ENCODE results near the gene CEP192.

- TF ChIP-seq, protein P1, sequence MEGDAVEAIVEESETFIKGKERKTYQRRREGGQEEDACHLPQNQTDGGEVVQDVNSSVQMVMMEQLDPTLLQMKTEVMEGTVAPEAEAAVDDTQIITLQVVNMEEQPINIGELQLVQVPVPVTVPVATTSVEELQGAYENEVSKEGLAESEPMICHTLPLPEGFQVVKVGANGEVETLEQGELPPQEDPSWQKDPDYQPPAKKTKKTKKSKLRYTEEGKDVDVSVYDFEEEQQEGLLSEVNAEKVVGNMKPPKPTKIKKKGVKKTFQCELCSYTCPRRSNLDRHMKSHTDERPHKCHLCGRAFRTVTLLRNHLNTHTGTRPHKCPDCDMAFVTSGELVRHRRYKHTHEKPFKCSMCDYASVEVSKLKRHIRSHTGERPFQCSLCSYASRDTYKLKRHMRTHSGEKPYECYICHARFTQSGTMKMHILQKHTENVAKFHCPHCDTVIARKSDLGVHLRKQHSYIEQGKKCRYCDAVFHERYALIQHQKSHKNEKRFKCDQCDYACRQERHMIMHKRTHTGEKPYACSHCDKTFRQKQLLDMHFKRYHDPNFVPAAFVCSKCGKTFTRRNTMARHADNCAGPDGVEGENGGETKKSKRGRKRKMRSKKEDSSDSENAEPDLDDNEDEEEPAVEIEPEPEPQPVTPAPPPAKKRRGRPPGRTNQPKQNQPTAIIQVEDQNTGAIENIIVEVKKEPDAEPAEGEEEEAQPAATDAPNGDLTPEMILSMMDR (IDR thresholded peaks at IDR 0.05; ENCODE audit: insufficient read depth, low read length): no peak
- TF ChIP-seq POLR2AphosphoS5 (IDR thresholded peaks at IDR 0.05; ENCODE audit: low read depth) (no peak), SPI1 (IDR thresholded peaks at IDR 0.05; ENCODE audit: borderline replicate concordance, low read depth) (no peak)
Measured at GRCh38 chr18:13011719-13012118, 20.6 kb downstream of the CEP192 start.

Measured in HL-60 (cell line).